ENCODE measurements around the gene POLR2L. TPM values are rescaled to one million over a fixed set of nuclear protein-coding genes. Genes with fewer than 3 reads are reported as not detected.

POLR2L gene
- total RNA-seq, 2 experiments from 2014 or later, result 127 to 140 TPM

GRCh38 chr11:826836-827145 lies 15.5 kb downstream of the POLR2L start:
- DNase-seq (peak; percentile 54), ATAC-seq (peak; percentile 9)
- Mint-ChIP-seq H3K4me3 (peak overlapping the region; percentile 81), H3K9me3 (ENCODE audit: insufficient read depth) (no peaks in the 10 kb centered on the region), H3K27ac (peak overlapping the region; percentile 84), H3K36me3 (ENCODE audit: low read depth) (peaks cover 17% of the 10 kb centered on the region), H3K27me3 (ENCODE audit: low read depth) (peaks cover 29% of the 10 kb centered on the region), H3K4me1 (ENCODE audit: low read depth) (peaks cover 49% of the 10 kb centered on the region)
- CTCF ChIA-PET, result interaction anchor here (1.6 kb wide), 1 partner anchor 22 kb away, joined by 3 read pairs; no protein-coding TSS in a partner anchor
- POLR2A ChIA-PET, result interaction anchor here (0.9 kb wide), 1 partner anchor 22 kb away, joined by 5 read pairs; the partner anchor contains the start of gene PIDD1

GRCh38 chr11:826227-826621 lies 16.1 kb downstream of the POLR2L start:
- Mint-ChIP-seq H3K9me3 (ENCODE audit: insufficient read depth) (no peaks in the 10 kb centered on the region), H3K27me3 (ENCODE audit: low read depth) (peaks cover 23% of the 10 kb centered on the region), H3K4me1 (ENCODE audit: low read depth) (peaks cover 47% of the 10 kb centered on the region), H3K36me3 (ENCODE audit: low read depth) (peaks cover 17% of the 10 kb centered on the region), H3K27ac (peak overlapping the region; percentile 84), H3K4me3 (peak overlapping the region; percentile 81)
- ATAC-seq (no peak), DNase-seq (no peak)
- CTCF ChIA-PET, result no interaction called here
- POLR2A ChIA-PET, result interaction anchor here (0.9 kb wide), 1 partner anchor 22 kb away, joined by 5 read pairs; the partner anchor contains the start of gene PIDD1

GRCh38 chr11:825366-826226 lies 16.7 kb downstream of the POLR2L start:
- H3K27me3 Mint-ChIP-seq (ENCODE audit: low read depth), result peaks cover 21% of the 10 kb centered on the region
- H3K4me3 Mint-ChIP-seq, result no peak overlapping the region
- CTCF ChIA-PET, result no interaction called here
- no peak overlapping the region for H3K27ac Mint-ChIP-seq
- H3K9me3 Mint-ChIP-seq (ENCODE audit: insufficient read depth), result no peaks in the 10 kb centered on the region
- H3K36me3 Mint-ChIP-seq (ENCODE audit: low read depth), result peaks cover 17% of the 10 kb centered on the region
- H3K4me1 Mint-ChIP-seq (ENCODE audit: low read depth), result peaks cover 49% of the 10 kb centered on the region
- DNase-seq (no peak), ATAC-seq (no peak)
- POLR2A ChIA-PET, result interaction anchor here (0.8 to 0.9 kb wide), 2 partner anchors 17 to 21 kb away, joined by 3 to 5 read pairs; partner anchors contain the start of genes PIDD1 and TSPAN4

DNA sequence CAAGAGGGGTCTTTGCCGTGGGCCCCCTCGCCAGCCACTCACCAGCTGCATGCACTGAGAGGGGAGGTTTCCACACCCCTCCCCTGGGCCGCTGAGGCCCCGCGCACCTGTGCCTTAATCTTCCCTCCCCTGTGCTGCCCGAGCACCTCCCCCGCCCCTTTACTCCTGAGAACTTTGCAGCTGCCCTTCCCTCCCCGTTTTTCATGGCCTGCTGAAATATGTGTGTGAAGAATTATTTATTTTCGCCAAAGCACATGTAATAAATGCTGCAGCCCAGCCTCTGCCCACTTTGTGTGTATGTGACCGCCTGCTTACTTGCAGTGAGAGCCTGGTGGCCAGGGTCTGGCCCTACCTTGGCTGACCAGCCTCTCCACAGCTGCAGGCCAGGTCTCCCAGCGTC lies 17.4 kb downstream of the POLR2L start:
- CTCF ChIA-PET, result no interaction called here
- DNase-seq (no peak), ATAC-seq (no peak)
- no peak overlapping the region for H3K4me3 Mint-ChIP-seq
- POLR2A ChIA-PET, result no interaction called here
- H3K27ac Mint-ChIP-seq, result no peak overlapping the region
- H3K36me3 Mint-ChIP-seq (ENCODE audit: low read depth), result peaks cover 17% of the 10 kb centered on the region
- H3K9me3 Mint-ChIP-seq (ENCODE audit: insufficient read depth), result no peaks in the 10 kb centered on the region
- peaks cover 46% of the 10 kb centered on the region for H3K4me1 Mint-ChIP-seq (ENCODE audit: low read depth)
- H3K27me3 Mint-ChIP-seq (ENCODE audit: low read depth), result peaks cover 21% of the 10 kb centered on the region

DNA sequence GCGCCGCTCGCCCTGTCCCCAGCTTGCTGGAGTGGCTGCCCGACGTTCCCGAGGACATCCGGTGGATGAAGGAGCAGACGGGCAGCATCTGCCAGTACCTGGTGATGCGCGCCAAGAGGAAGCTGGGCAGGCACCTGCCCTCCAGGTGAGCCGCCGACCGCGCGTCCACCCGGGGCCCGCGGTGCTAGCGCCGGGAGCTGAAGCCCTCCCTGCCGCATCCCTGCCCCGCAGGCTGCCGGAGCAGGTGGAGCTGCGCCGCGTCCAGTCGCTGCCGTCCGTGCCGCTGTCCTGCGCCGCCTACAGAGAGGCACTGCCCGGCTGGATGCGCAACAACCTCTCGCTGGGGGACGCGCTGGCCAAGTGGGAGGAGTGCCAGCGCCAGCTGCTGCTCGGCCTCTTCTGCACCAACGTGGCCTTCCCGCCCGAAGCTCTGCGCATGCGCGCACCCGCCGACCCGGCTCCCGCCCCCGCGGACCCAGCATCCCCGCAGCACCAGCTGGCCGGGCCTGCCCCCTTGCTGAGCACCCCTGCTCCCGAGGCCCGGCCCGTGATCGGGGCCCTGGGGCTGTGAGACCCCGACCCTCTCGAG lies 17.9 kb downstream of the POLR2L start:
- peaks cover 15% of the 10 kb centered on the region for H3K27me3 Mint-ChIP-seq (ENCODE audit: low read depth)

DNA sequence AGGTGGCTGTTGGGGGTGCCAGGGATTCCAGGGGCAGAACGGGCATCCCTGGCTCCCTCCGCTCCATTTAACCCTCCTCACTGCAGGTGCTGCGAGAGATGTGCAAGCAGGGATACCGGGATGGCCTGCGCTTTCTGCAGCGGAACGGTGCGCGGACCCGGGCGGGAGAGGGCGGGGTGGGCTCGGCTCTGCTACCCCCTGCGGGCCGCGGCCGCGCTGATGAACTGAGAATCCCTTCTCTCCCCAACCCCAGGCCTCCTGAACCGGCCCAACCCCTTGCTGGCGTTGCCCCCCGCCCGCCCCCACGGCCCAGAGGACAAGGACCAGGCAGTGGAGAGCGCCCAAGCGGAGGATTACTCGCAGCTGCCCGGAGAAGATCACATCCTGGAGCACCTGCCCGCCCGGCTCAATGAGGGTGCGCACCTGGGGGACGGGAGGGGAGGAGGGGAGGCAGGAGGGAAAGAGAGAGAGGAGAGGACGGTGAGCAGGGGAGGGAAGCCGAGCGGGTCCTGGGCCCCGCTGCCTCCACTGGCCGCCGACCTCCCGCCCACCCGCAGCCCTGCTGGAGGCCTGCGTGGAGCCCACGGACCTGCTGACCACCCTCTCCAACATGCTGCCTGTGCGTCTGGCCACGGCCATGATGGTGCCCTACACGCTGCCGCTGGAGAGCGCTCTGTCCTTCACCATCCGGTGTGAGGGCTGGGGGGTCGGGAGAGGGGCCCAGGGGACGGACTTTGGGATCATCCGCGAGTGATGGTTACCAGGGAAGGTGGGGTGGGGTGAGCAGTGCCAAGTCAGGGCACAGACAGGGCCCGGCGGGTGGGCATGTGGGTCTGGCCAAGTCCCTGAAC lies 18.7 kb downstream of the POLR2L start:
- peaks cover 17% of the 10 kb centered on the region for H3K36me3 Mint-ChIP-seq (ENCODE audit: low read depth)
- ATAC-seq (no peak), DNase-seq (no peak)
- H3K4me3 Mint-ChIP-seq, result no peak overlapping the region
- POLR2A ChIA-PET, result no interaction called here
- peaks cover 9% of the 10 kb centered on the region for H3K27me3 Mint-ChIP-seq (ENCODE audit: low read depth)
- H3K27ac Mint-ChIP-seq, result no peak overlapping the region
- H3K4me1 Mint-ChIP-seq (ENCODE audit: low read depth), result peaks cover 33% of the 10 kb centered on the region
- H3K9me3 Mint-ChIP-seq (ENCODE audit: insufficient read depth), result no peaks in the 10 kb centered on the region
- CTCF ChIA-PET, result no interaction called here

More for the DNA sequence above, 17.9 kb downstream of the POLR2L start:
- no peak for ATAC-seq
- no peak for DNase-seq
- ChIA-PET POLR2A (no interaction called here), CTCF (no interaction called here)
- peaks cover 17% of the 10 kb centered on the region for H3K36me3 Mint-ChIP-seq (ENCODE audit: low read depth)
- H3K27ac Mint-ChIP-seq, result no peak overlapping the region
- no peak overlapping the region for H3K4me3 Mint-ChIP-seq
- no peaks in the 10 kb centered on the region for H3K9me3 Mint-ChIP-seq (ENCODE audit: insufficient read depth)
- peaks cover 40% of the 10 kb centered on the region for H3K4me1 Mint-ChIP-seq (ENCODE audit: low read depth)

DNA sequence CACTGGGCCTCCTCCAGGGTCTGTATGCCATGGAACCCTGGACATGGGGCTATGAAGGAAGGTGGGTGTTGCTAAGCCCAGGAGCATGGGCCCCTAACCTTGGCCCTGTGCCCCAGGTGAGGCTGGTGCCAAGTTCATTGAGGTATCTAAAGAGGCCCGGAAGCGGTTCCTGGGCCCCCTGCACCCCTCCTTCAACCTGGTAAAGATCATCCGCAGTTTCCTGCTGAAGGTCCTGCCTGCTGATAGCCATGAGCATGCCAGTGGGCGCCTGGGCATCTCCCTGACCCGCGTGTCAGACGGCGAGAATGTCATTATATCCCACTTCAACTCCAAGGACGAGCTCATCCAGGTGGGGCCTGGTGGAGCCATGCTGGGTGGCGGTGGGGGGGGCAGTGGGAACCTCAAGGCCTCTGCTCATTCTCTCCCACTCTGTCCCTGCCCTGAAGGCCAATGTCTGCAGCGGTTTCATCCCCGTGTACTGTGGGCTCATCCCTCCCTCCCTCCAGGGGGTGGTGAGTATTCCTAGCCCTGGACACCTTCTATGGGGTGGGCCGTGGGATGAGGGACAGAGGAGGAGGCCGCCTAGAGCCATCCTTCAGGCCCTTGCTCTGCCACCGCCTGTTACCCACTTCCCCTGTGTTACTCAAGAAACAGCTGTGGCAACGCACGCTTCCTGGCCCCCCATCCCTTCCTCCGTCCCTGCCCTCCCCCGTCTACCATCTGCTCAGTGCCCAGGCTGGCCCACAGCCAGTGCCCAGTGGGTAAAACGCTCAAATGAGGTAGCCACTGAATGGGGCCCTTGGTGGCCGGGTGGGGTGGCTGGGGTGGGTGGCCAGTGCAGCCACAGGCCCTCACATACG lies 20.6 kb downstream of the POLR2L start:
- peaks cover 15% of the 10 kb centered on the region for H3K36me3 Mint-ChIP-seq (ENCODE audit: low read depth)
- ChIA-PET POLR2A (interaction anchor here (0.9 to 2.9 kb wide), 4 partner anchors 11 to 22 kb away, joined by 3 to 27 read pairs (median 3); partner anchors contain the start of genes CD151 and RPLP2), CTCF (interaction anchor here (1.0 to 1.3 kb wide), 2 partner anchors 11 to 26 kb away, joined by 3 read pairs; no protein-coding TSS in a partner anchor)
- H3K4me3 Mint-ChIP-seq, result peak overlapping the region; percentile 80
- ATAC-seq (no peak), DNase-seq (no peak)
- H3K4me1 Mint-ChIP-seq (ENCODE audit: low read depth), result peaks cover 22% of the 10 kb centered on the region
- H3K27me3 Mint-ChIP-seq (ENCODE audit: low read depth), result no peaks in the 10 kb centered on the region
- peak overlapping the region; percentile 34 for H3K27ac Mint-ChIP-seq
- no peaks in the 10 kb centered on the region for H3K9me3 Mint-ChIP-seq (ENCODE audit: insufficient read depth)

GRCh38 chr11:820655-821511 lies 21.4 kb downstream of the POLR2L start:
- Mint-ChIP-seq H3K36me3 (ENCODE audit: low read depth) (peaks cover 15% of the 10 kb centered on the region), H3K27me3 (ENCODE audit: low read depth) (no peaks in the 10 kb centered on the region), H3K4me1 (ENCODE audit: low read depth) (peaks cover 17% of the 10 kb centered on the region), H3K9me3 (ENCODE audit: insufficient read depth) (no peaks in the 10 kb centered on the region), H3K27ac (peak overlapping the region; percentile 78), H3K4me3 (peak overlapping the region; percentile 80)
- ATAC-seq (no peak), DNase-seq (no peak)
- POLR2A ChIA-PET, result interaction anchor here (0.6 to 2.9 kb wide), 4 partner anchors 10 to 24 kb away, joined by 3 to 31 read pairs (median 16); partner anchors contain the start of genes CD151, CRACR2B and RPLP2
- CTCF ChIA-PET, result interaction anchor here (1.3 to 1.6 kb wide), 3 partner anchors 9 to 27 kb away, joined by 3 to 9 read pairs (median 6); partner anchors contain the start of gene CD151

- DNase-seq, result peak; percentile 97
- Mint-ChIP-seq H3K36me3 (ENCODE audit: low read depth) (peaks cover 9% of the 10 kb centered on the region), H3K4me3 (peak overlapping the region; percentile 80), H3K27ac (peak overlapping the region; percentile 78), H3K27me3 (ENCODE audit: low read depth) (no peaks in the 10 kb centered on the region), H3K4me1 (ENCODE audit: low read depth) (peaks cover 17% of the 10 kb centered on the region), H3K9me3 (ENCODE audit: insufficient read depth) (no peaks in the 10 kb centered on the region)
- peak; percentile 77 for ATAC-seq
- POLR2A ChIA-PET, result interaction anchor here (0.6 to 2.9 kb wide), 7 partner anchors 10 to 24 kb away, joined by 3 to 31 read pairs (median 9); partner anchors contain the start of genes CD151, CRACR2B, PIDD1 and POLR2L
- CTCF ChIA-PET, result interaction anchor here (0.8 to 1.6 kb wide), 5 partner anchors 9 to 23 kb away, joined by 3 to 9 read pairs (median 4); partner anchors contain the start of genes CD151, PIDD1, RPLP2 and TSPAN4
Observed at GRCh38 chr11:819943-820649, 22.2 kb downstream of the POLR2L start.

Measured in activated CD8-positive, alpha-beta T cell treated with anti-CD3 and anti-CD28 coated beads, Interleukin-2, amount 10 ng/mL, durations not matched to agents 7 days and 5 days (primary cell).